Endometrium (tissue), 2 donors: ENCODE data around the gene CLTA.
"Not testable (repeated sequence)": the region's sequence is repeated elsewhere in the genome, so short reads cannot be mapped to it uniquely, and the experiment has no call there.

Source experiments
- FAIRE-seq: peaks from 2 replicates; lab custom pipeline; 2012; peaks lifted over from hg19 to GRCh38; lab: Jason Lieb, UNC
- donor health status: control.
- donor health status: control.

The CLTA gene

GRCh38 chr9:36245906-36246305, 55.2 kb downstream of the CLTA start:
- no peak for FAIRE-seq

GRCh38 chr9:36247356-36247755, 56.6 kb downstream of the CLTA start:
- FAIRE-seq: no peak

GRCh38 chr9:36248061-36248460, 57.3 kb downstream of the CLTA start:
- FAIRE-seq: not testable (repeated sequence)

- FAIRE-seq: no peak
Measured at GRCh38 chr9:36249189-36249588, 58.5 kb downstream of the CLTA start.

GRCh38 chr9:36250079-36250478, 59.4 kb downstream of the CLTA start:
- FAIRE-seq: no peak

GRCh38 chr9:36251428-36251827, 60.7 kb downstream of the CLTA start:
- no peak for FAIRE-seq

GRCh38 chr9:36258208-36258995, 67.7 kb downstream of the CLTA start, which contains the start of gene GNE:
Gene GNE, minus strand, starts transcription at chr9:36258448. Its CDS starts 9,093 bp downstream, at chr9:36249355.
- peak; percentile 15 for FAIRE-seq

- FAIRE-seq: no peak
Measured at GRCh38 chr9:36258996-36259533, 68.3 kb downstream of the CLTA start.
